Glomerular visceral epithelial cell (primary cell): ENCODE data around the gene TFPT.
"Not testable (repeated sequence)": the region's sequence is repeated elsewhere in the genome, so short reads cannot be mapped to it uniquely, and the experiment has no call there.

ENCODE experiments used
- DNase-seq: peaks from one replicate; pipeline ENCODE4 v3.0.0-alpha.2; 2016; ENCODE audit errors: extremely low spot score

The TFPT gene

DNA sequence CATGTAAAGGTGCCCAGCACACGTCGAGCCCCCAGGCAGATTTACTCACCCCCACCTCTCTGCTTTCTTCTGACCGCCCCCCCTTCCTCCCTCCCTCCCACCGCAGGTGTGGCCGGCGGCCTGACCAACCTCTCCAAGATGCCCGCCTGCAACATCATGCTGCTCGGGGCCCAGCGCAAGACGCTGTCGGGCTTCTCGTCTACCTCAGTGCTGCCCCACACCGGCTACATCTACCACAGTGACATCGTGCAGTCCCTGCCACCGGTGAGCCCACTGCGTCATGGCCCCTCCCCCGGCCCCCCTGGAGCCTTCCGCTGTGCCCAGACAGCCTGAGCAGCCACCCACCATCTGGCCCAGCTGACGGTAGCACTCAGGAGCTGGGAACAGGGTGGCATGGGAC, 8.9 kb upstream of the TFPT start:
- DNase-seq: no peak

GRCh38 chr19:54123682-54124081, 8.2 kb upstream of the TFPT start:
- no peak for DNase-seq

DNA sequence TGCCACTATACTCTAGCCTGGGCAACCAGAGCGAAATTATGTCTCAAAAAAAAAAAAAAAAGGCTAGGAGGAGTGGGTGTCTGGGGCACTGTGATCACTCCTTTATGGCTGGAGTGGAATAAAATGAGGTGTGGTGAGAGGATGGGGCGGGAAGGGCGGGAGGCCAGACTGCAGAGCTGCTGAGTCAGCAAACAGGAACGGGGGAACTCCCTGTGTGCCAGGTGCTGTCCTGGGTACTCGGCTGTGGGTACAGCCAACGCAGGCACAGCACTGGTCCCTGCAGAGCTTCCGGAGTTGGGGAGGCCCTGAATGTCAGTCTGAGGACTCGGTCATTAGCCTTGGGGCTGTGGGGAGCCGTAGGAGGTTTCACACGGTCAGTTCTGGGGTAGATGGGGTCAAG, 5.8 kb upstream of the TFPT start:
- DNase-seq: no peak

DNA sequence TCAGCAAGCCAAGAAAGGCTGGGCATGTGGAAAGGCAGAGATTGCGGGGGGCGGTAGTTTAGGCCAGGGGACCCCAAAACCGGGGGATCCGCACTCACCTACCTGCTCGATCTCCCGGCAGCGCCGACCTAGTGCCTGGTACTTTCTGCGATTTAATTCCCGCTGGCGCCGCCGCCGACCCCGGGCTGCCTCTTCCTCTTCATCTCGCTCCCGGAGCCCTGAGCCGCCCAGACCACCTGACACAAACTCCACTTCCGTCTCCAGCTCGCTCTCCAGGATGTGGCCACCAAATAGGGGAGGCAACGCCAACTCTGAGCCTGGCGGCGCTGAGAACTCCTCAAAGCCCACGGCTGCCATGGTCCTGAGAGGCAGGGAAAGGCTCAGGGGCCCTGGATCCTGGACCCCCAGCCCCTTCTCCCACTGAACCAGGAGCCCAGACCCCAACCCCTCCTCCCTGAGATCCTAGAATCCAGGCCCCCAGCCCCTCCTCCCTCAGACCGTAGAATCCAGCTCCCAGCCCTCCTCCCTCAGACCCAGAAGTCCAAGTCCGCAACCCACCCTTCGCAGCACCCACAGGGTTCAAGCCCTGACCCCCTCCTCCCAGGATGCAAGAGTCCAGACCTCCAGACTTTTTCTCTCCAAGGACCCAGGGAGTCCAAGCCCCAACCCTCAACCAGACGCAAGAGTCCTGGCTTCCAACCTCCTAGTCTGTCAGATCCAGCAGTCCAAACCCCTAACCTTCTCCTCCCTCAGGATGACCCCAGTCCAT, 933 bp downstream of the TFPT start:
- peak; percentile 55 for DNase-seq

GRCh38 chr19:54109651-54110050, 5.8 kb downstream of the TFPT start:
- DNase-seq: no peak

GRCh38 chr19:54108496-54108895, 7.0 kb downstream of the TFPT start:
- no peak for DNase-seq

DNA sequence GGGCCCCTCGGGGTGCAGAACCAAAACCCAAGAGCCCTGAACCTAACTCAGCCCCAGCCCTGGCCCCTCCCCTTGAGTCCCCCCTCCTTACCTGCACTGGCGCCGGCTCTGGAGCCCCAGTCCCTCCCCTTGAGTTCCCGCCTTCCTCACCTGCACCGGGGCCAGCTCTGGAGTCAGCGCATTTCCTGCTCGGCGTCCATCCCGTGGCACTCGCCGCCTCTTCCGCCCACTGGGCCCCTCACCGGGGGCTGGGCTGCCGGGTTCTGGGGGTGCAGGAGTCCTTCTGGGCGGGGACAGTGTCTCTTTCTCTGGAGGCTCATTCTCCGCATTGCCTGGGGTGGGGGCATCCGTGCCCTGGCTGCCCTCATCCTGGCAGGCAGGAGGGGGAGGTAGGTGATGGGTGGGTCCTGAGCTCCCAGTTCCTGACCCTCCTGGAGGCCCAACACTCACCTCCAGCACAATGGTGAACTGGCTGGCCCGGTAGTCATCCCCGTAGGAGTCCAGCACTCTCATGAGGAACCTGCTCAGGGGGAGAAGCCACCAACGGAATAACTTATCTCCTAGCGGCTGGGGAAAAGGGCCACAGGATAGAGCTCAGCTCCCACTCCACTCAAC, 7.5 kb downstream of the TFPT start:
- DNase-seq: no peak

DNA sequence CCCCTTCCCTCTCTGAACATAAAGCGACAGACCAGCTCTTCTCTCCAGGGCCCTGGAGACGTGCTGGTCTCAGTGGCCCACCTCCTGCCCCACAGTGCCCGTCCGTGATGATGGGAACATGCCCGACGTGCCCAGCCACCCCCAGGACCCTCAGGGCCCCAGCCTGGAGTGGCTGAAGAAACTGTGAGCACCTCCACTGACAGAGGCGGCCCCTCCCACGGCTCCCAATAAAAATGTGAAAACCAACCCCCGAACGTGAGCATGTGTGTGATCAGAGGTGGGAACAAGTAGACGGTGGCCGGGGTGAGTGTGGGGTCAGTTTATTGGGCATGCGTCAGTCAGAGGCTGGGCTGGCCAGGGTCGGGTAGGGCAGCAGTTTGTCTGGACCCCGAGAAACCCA, 8.7 kb downstream of the TFPT start:
- DNase-seq: no peak

- no peak for DNase-seq
These were observed 9.7 kb downstream of the TFPT start for GRCh38 chr19:54105796-54106195.

GRCh38 chr19:54104998-54105715, 10.3 kb downstream of the TFPT start:
- no peak for DNase-seq

- DNase-seq: peak; percentile 99
These were observed 12.9 kb downstream of the TFPT start, which contains the start of gene NDUFA3 for GRCh38 chr19:54102421-54103169. NDUFA3 (plus strand) TSS chr19:54102855; CDS start chr19:54102879, 24 bp downstream.

DNA sequence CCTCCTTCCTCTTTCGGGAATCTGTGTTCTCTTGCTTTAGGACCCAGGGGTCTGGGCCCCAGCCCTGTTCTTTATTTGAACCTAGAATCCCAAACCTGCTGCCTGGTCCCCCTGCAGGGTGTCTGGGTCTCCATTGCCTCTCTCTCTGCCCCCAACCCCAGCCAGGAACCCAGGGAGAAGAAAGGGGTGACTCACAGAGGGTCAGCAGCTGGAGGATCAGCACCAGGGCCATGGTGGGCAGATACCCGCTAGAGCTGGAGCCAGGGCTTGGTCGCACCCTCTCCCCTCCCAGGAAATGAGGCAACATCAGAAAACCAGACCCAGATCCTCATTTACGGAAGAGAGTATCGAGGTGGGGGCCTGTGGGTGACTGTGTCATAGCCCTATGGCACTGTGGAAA, 14.9 kb downstream of the TFPT start, which contains the start of gene OSCAR:
TSS of gene OSCAR (minus strand) at position 243 of the 400 bp plus-strand sequence. CDS start at position 232, 11 bp downstream.
- DNase-seq: no peak

DNA sequence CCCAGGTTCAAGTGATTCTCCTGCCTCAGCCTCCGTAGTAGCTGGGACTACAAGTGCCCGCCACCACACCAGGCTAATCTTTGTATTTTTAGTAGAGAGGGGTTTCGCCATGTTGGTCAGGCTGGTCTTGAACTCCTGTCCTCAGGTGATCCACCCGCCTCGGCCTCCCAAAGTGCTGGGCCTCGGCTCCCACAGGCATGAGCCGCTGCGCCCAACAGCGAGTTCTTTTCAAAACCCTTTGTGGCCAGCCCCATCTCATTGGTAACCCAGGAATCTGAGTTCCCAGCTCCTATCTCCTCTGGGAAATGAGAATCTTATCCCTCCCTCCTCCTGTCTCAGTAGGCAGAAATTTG, 15.6 kb downstream of the TFPT start:
- not testable (repeated sequence) for DNase-seq

GRCh38 chr19:54099190-54099902, 16.1 kb downstream of the TFPT start:
- no peak for DNase-seq

- peak; percentile 50 for DNase-seq
These were observed 18.8 kb downstream of the TFPT start for GRCh38 chr19:54096617-54097106.

DNA sequence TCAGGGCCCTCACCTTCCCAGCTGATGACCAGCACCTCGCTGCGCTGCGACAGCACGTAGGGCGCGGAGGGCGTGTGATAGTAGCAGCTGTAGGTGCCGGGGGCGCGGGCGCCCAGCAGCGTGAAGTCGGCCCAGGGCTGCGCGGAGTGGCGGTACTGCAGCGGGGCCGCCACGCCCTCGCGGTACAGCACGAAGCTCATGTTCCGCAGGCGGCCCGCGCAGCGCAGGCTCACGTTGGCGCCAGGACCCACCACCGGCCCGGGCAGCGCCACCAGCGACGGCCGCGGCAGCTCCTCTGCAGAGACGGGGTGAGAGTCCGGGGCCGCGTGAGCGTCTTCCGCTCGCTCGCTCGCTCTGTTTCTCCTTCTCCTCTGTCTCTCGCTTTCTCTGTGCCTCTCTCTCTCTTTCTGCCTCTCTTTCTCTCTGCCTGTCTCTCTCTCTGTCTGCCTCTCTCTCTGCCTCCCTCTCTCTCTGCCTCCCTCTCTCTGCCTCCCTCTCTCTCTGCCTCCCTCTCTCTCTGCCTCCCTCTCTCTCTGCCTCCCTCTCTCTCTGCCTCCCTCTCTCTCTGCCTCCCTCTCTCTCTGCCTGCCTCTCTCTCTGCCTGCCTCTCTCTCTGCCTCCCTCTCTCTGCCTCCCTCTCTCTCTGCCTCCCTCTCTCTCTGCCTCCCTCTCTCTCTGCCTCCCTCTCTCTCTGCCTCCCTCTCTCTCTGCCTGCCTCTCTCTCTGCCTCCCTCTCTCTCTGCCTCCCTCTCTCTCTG, 19.4 kb downstream of the TFPT start:
- peak; percentile 43 for DNase-seq

DNA sequence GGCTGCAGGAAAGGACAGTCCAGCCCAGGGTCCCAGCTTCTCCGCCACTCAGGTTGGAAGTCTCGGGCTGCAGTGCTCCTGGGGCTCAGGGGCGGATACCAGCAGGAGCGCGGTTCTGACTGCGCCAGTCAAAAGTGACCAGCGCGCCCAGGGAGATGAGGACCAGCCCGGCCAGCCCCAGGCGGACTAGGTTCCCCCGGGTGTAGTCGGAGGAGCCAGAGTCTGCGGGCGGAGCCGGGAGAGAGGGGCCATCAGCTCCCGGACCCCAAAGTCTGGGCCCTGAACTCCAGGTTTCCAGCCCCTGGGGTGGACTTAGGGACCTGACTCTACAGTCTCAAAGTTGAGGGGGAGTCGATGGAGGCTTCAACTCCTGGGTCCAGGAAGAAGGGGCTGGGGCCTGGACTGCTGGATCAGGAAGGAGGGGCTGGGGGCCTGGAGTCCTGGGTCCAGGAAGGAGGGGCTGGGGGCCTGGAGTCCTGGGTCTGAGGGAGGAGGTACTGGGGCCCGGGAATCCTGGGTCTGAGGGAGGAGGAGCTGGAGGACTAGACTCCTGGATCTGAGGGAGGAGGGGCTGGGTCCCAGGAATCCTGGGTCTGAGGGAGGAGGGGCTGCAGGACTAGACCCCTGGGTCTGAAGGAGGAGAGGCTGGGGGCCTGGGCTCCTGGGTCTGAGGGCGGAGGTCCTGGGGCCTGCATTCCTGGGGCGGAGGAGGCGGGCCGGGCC, 20.2 kb downstream of the TFPT start:
- DNase-seq: no peak

DNA sequence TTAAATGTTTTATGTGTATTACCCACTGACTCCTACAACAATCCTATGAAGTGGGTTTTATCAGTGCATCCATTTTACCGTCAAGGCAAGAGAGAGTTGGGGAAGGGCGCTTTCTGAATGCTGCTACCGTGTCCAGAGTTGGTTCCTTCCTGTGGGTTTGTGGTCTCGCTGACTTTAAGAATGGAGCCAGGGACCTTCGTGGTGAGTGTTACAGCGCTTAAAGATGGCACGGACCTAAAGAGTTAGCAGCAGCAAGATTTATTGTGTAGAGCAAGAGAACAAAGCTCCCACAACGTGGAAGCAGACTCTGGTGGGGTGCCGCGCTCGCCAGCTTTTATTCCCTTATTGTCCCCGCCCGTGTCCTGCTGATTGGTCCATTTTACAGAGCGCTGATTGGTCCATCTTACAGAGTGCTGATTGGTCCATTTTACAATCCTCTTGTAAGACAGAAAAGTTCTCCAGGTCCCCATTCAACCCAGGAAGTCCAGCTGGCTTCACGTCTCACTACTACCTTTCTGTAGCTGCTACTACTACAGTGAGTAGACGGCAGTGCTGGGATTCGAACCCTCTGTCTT, 20.9 kb downstream of the TFPT start:
- no peak for DNase-seq

DNA sequence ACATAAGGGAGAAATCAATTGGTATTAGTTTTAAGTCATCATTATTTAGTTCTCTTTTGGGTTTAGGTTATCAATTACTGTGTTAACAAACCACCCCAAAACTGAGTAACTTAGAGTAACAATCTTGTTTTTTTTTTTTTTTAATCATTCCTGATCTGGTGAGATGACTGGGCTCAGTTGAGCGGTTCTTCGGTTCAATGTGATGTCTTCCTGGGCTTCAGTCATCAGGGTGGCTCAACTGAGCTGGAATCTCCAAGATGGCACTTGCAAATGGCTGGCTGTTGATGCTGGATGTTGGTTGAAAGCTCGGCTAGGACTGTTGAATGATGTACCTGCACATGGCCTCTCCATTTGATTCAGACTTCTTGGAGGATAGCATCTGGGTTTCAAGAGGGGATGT, 31.0 kb downstream of the TFPT start:
- no peak for DNase-seq
